Esophagus muscularis mucosa (tissue), 4 donors: ENCODE measurements around the gene RAPGEF2. TPM values are rescaled to one million over a fixed set of nuclear protein-coding genes. Genes with fewer than 3 reads are reported as not detected.

ENCODE experiments used
- DNase-seq: peaks from one replicate; pipeline ENCODE4 v3.0.0-alpha.2; 2017; ENCODE audit errors: extremely low spot score
- H3K27ac ChIP-seq, 4 donors: fragments of 200-600 bp; sonication (generic); replicated peaks in 1 of 4; 1 replicate in 3 of 4; 2 replicates in 1 of 4; pipeline ENCODE4 v1.5.1; 2016 to 2019; ENCODE audit warnings: mild to moderate bottlenecking in 1 of 4
- H3K27me3 ChIP-seq, 4 donors: fragments of 200-600 bp; sonication (generic); one replicate each; pipeline versions ENCODE4 v1.5.1 to v1.6.0; 2016 to 2019
- H3K36me3 ChIP-seq, 4 donors: fragments of 200-600 bp; sonication (generic); one replicate each; pipeline ENCODE4 v1.5.1; 2016 to 2019
- H3K4me1 ChIP-seq, 4 donors: fragments of 200-600 bp; sonication (generic); one replicate each; pipeline ENCODE4 v1.5.1; 2016 to 2019
- H3K4me3 ChIP-seq, 4 donors: fragments of 200-600 bp; sonication (generic); 1 replicate in 2 of 4; 2 replicates in 2 of 4; pipeline ENCODE4 v1.5.1; 2016 to 2019; ENCODE audit warnings: mild to moderate bottlenecking in 4 of 4, moderate library complexity in 1 of 4
- H3K9me3 ChIP-seq, 4 donors: fragments of 200-600 bp; sonication (generic); 1 replicate in 3 of 4; 2 replicates in 1 of 4; pipeline ENCODE4 v1.5.1; 2016 to 2019
- EP300 ChIP-seq: sonication (generic); formaldehyde crosslinking; IDR thresholded peaks from one replicate; pipeline ENCODE4 v1.6.1; 2017; ENCODE audit warnings: antibody characterized with exemption
- POLR2A ChIP-seq: fragments of 450-650 bp; IDR thresholded peaks from one replicate; pipeline ENCODE4 v1.6.1; 2017; ENCODE audit warnings: antibody characterized with exemption, moderate library complexity, mild to moderate bottlenecking, low read depth
- POLR2AphosphoS5 ChIP-seq, 2 donors: sonication (generic); formaldehyde crosslinking; IDR thresholded peaks; one replicate each; pipeline ENCODE4 v1.6.1; 2017; ENCODE audit warnings: antibody characterized with exemption in 2 of 2
- WGBS: methylation state at CpG from one replicate; pipeline ENCODE4 v1.1.5; 2018; 5-methylcytosine and 5-hydroxymethylcytosine counted together
- intact Hi-C: fragments of 100-400 bp; cut with DNase I; formaldehyde crosslinking; loops from one replicate; pipeline ENCODE4 v1.15.1; 2023
- total RNA-seq, 4 donors: library from RNA; depleted of rRNA; stranded (reverse); fragments of >200 nt; gene quantifications; one replicate each; pipeline versions ENCODE4 v1.1.0 to v1.2.1, GENCODE V29; 2016
- TF ChIP-seq, protein P1 (sequence below), 3 experiments: fragments of 200-600 bp in 2 of 3; fragments of 450-650 bp in 1 of 3; sonication (generic) in 2 of 3; IDR thresholded peaks; one replicate each; pipeline ENCODE4 v1.5.1; 2017 to 2019; ENCODE audit warnings: antibody characterized with exemption in 3 of 3, mild to moderate bottlenecking in 2 of 3, moderate library complexity in 1 of 3

RAPGEF2 gene
- total RNA-seq, 4 donors from 2014 or later: 55.6 to 61.5 (median 58.4) TPM

DNA sequence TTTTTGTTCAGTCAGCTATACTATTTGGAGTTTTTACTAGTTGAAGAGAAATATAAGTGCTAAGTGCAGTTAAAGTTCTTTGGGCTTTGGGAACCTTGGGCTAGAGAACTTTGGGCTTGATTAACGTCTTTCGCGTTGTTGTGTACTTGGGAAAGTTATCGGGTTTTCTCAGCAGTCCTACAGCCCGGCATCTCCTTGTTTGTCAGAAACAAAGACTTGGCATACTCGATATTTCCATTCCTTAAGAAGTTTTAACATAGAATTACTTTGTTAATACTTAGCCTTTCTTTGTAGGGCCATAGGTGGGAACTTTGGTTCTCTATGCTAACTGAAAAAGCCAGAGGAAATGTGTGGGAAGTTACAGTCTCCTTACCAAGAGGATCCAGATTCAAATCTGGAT is 28.7 kb downstream of the RAPGEF2 start:
- H3K27me3 ChIP-seq: no peaks in the 10 kb centered on the region

DNA sequence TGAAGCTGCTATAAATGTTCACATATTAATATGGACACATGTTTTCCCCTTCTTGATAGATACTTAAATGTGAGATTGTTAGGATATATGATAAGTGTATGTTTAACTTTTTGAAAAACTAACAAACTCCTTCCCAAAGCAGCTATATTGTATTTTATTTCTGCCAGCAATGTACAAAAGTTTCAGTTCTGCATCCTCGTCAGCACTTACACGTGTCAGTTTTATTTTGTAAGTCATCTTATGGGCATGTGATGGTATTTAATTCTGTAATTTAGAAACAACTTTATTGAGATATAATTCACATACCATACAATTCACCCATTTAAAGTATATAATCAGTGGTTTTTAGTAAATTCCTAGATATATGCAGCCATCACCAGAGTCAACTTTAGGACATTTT is 31.6 kb downstream of the RAPGEF2 start:
- Histone ChIP-seq H3K27me3 (no peaks in the 10 kb centered on the region), H3K36me3 (no peaks in the 10 kb centered on the region), H3K4me1 (peaks cover 12 to 29% (median 23%) of the 10 kb centered on the region in 4 donors), H3K9me3 (no peaks in the 10 kb centered on the region), H3K4me3 (no peak overlapping the region), H3K27ac (no peak overlapping the region)
- intact Hi-C loops: no loop called here
- no peak for DNase-seq
- WGBS: 85% methylated on average over 2 of the region's 2 CpGs
- no peak for TF ChIP-seq EP300
- TF ChIP-seq POLR2A: no peak
- TF ChIP-seq, protein P1, sequence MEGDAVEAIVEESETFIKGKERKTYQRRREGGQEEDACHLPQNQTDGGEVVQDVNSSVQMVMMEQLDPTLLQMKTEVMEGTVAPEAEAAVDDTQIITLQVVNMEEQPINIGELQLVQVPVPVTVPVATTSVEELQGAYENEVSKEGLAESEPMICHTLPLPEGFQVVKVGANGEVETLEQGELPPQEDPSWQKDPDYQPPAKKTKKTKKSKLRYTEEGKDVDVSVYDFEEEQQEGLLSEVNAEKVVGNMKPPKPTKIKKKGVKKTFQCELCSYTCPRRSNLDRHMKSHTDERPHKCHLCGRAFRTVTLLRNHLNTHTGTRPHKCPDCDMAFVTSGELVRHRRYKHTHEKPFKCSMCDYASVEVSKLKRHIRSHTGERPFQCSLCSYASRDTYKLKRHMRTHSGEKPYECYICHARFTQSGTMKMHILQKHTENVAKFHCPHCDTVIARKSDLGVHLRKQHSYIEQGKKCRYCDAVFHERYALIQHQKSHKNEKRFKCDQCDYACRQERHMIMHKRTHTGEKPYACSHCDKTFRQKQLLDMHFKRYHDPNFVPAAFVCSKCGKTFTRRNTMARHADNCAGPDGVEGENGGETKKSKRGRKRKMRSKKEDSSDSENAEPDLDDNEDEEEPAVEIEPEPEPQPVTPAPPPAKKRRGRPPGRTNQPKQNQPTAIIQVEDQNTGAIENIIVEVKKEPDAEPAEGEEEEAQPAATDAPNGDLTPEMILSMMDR (IDR thresholded peaks at IDR 0.05): no peak
- TF ChIP-seq POLR2AphosphoS5 (IDR thresholded peaks at IDR 0.05): no peak

More for the DNA sequence above, 28.7 kb downstream of the RAPGEF2 start:
- Histone ChIP-seq H3K9me3 (no peaks in the 10 kb centered on the region), H3K4me1 (peaks cover 7 to 28% (median 10%) of the 10 kb centered on the region in 4 donors), H3K4me3 (no peak overlapping the region), H3K36me3 (no peaks in the 10 kb centered on the region), H3K27ac (no peak overlapping the region)
- intact Hi-C loops: no loop called here
- WGBS: 84% methylated on average over 6 of the region's 6 CpGs
- TF ChIP-seq POLR2AphosphoS5 (IDR thresholded peaks at IDR 0.05) (no peak), EP300 (no peak), POLR2A (no peak)
- TF ChIP-seq, protein P1 (IDR thresholded peaks at IDR 0.05): no peak
- no peak for DNase-seq

DNA sequence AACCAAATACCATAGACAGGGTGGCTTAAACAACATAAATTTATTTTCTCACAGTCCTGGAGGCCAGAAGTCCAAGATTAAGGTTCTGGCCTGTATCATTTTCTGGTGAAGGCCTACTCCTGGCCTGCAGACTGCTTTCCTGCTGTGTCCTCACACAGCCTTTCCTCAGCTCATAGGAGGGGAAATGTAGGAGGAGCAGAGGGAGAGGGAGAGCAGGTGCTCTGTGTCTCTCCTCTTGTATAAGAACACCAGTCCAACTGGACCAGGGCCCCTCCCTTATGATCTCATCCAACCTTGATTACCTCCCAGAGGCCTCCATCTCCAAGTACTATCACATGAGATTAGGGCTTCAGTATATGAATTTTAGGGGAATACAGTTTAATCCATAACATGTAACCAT is 34.3 kb downstream of the RAPGEF2 start:
- Histone ChIP-seq H3K27ac (no peak overlapping the region), H3K36me3 (no peaks in the 10 kb centered on the region), H3K4me1 (peaks cover 34 to 43% (median 36%) of the 10 kb centered on the region in 4 donors), H3K27me3 (no peaks in the 10 kb centered on the region), H3K4me3 (no peak overlapping the region), H3K9me3 (no peaks in the 10 kb centered on the region)
- TF ChIP-seq POLR2A (no peak), POLR2AphosphoS5 (IDR thresholded peaks at IDR 0.05) (no peak), EP300 (no peak)
- no peak for DNase-seq
- intact Hi-C loops: no loop called here

DNA sequence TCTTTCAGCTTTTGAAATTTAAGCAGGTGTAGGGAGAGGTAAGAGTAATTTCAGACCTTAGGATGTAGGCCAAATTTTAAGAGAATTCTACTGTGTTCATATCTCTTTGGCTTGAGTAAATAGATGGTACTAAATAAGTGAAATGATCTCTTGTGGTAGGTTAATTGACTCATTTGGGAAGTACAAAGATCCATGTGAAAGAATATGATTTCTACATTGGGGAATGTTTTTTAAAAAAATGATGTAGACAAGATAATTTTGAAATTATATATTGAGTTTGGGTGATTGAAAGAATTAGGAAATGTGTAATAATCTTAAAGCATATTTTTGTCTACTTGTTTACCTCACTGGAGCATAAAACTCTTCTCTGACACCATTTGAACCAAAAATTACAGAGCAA is 35.6 kb downstream of the RAPGEF2 start:
- intact Hi-C loops: no loop called here
- Histone ChIP-seq H3K9me3 (no peaks in the 10 kb centered on the region), H3K27me3 (no peaks in the 10 kb centered on the region), H3K27ac (no peak overlapping the region), H3K4me1 (peaks cover 41 to 44% (median 42%) of the 10 kb centered on the region in 4 donors), H3K36me3 (no peaks in the 10 kb centered on the region), H3K4me3 (no peak overlapping the region)
- no peak for DNase-seq
- TF ChIP-seq POLR2AphosphoS5 (IDR thresholded peaks at IDR 0.05) (no peak), POLR2A (no peak)
- TF ChIP-seq, protein P1 (IDR thresholded peaks at IDR 0.05): no peak

DNA sequence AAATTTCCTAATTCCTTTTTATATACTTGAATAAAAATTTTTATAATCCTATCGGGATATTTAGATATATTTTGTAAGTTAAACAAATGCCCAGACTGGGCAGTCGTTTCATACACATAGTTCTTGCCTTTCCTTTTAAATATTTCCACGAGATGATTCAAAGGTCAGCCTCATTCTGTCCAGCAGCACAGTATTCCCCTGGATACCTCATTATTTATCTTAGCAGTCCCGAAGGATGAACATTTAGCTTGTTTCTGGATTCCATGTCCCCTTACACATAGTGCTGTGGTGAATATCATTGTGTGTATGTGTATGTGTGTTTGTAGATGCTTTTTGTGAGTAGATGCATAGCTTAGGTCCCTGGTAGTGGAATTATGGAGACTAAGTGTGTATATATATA is 38.3 kb downstream of the RAPGEF2 start:
- DNase-seq: no peak
- Histone ChIP-seq H3K9me3 (no peaks in the 10 kb centered on the region), H3K27ac (peak overlapping the region; percentile 32 to 50 (median 35)), H3K27me3 (no peaks in the 10 kb centered on the region), H3K36me3 (no peaks in the 10 kb centered on the region), H3K4me3 (no peak overlapping the region), H3K4me1 (peaks cover 59 to 70% (median 68%) of the 10 kb centered on the region in 4 donors)
- WGBS: 32% methylated on average over 4 of the region's 4 CpGs
- TF ChIP-seq POLR2AphosphoS5 (IDR thresholded peaks at IDR 0.05): no peak
- TF ChIP-seq EP300: no peak
- no peak for TF ChIP-seq POLR2A
- TF ChIP-seq, protein P1 (IDR thresholded peaks at IDR 0.05): no peak
- intact Hi-C loops: no loop called here
